Head of caudate nucleus (tissue), 42 donors: ENCODE data around the gene DSCAM.
"Not testable (repeated sequence)": the region's sequence is repeated elsewhere in the genome, so short reads cannot be mapped to it uniquely, and the experiment has no call there.

Source experiments
- DNase-seq, 42 donors: peaks; one replicate each; pipeline versions ENCODE4 v3.0.0 to v3.0.0-alpha.2; 2020 to 2021; ENCODE audit warnings: mixed read lengths in 7 of 42
- intact Hi-C: fragments of 100-400 bp; cut with DNase I; formaldehyde crosslinking; loops from one replicate; pipeline ENCODE4 v1.15.0; 2022

Gene DSCAM

DNA sequence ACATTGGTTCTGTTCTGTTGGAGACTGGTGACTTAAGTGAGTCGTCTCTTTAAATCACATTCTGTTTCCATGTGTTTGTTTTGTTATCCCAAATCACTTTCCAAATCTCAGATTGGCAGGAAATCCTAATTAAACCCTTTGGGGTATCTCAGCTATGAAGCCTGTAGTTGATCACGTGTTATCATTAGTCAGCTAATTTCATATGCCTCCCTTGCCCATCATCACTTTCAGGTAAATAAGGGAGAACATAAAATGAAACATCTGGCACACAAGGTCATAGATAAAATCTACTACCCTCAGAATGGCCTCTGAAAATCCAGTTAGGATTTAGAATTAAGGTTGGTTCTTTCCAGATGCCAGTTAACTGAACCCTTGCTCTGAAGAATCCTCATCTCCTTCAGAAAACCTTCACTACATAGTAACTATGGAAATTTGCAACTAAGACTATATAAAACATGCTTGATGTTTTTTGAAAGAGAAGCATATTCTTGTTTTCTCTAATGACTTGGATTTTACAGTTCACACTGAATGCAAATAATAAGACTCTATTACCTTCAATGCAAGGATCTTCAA lies 401.5 kb downstream of the DSCAM start:
- intact Hi-C loops: no loop called here
- no peak for DNase-seq

DNA sequence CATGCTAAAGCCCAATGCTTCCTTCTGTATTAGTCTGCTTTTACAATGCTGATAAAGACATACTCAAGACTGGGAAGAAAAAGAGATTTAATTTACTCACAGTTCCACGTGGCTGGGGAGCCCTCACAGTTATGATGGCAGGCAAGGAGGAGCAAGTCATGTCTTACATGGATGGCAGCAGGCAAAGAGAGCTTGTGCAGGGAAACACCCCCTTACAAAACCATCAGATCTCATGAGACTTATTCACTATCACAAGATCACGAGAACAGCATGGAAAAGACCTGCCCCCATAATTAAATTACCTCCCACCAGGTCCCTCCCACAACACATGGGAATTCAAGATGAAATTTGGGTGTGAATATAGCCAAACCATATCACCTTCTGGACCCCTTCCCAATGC lies 407.4 kb downstream of the DSCAM start:
- DNase-seq, intact Hi-C loops: not testable (repeated sequence)

DNA sequence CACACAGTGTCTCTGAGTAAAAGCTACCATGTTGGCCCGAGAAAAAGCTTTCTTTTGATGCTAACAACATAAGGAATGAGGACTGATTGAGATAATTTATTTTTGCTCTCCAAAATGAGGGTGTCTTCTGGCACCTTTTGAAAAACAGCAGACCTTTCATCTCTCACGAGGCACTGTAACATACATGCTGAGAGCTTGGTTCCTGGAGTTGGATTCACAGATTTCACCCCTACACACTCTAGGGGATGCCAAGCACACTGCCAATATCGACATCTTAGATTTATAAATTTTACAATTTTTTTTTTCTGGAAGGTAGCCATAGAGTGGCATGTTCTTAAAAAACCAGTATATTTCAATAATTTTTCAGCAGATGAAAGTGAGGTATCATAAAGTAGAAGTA lies 408.3 kb downstream of the DSCAM start:
- DNase-seq: no peak
- intact Hi-C loops: no loop called here

DNA sequence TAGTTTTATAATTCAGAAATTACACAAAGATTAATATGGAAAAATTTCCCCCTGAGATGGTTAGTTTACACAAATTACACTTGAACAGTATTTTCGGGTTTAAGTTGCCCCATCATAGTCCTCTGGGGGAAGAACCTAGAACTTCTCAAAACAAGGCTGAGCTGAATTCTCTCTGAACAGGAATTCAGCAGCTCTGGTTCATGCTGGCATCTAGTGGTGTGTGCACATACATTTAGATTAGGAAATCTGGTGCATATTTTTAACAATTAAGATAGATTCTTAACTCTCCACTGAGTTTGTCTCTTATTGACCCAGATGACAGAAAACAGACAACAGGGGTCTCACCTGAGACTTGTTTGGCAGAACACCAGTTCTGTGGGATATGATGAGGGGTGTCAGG lies 410.7 kb downstream of the DSCAM start:
- intact Hi-C loops: no loop called here
- no peak for DNase-seq

DNA sequence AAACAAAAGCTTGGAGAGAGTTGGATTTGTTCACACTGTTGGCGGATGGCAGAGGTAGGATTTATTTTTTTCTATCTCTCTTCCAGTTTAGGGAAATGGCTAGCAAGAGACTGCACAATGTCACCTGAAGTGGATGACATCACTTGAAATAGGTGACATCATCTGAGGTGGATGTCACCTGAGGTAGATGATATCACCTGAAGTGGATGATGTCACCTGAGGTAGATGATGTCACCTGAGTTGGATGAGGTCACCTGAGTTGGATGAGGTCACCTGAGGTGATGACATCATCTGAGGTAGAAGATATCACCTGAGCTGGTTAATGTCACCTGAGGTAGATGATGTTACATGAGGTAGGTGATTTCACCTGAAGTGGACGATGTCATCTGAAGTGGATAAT lies 413.4 kb downstream of the DSCAM start:
- DNase-seq: no peak
- intact Hi-C loops: no loop called here

DNA sequence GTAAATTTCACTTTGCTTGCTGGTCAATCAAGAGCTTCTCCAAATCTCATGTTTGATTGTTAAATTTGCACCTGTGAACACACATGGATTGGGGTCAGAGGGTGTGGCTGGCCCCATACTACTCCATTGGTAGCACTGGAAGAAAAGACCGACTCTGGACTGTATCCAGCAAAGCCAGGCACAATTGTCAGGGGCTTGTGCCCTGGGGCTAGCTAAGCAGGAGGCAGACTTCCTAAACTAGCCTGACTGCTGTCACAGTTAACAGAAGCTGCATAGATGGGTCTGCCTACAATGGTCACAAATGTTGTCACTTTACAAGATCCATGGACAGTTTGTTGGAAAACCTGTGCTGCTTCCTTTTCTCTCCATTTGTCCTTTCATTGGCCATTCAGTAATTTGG lies 421.0 kb downstream of the DSCAM start:
- DNase-seq: no peak
- intact Hi-C loops: no loop called here

DNA sequence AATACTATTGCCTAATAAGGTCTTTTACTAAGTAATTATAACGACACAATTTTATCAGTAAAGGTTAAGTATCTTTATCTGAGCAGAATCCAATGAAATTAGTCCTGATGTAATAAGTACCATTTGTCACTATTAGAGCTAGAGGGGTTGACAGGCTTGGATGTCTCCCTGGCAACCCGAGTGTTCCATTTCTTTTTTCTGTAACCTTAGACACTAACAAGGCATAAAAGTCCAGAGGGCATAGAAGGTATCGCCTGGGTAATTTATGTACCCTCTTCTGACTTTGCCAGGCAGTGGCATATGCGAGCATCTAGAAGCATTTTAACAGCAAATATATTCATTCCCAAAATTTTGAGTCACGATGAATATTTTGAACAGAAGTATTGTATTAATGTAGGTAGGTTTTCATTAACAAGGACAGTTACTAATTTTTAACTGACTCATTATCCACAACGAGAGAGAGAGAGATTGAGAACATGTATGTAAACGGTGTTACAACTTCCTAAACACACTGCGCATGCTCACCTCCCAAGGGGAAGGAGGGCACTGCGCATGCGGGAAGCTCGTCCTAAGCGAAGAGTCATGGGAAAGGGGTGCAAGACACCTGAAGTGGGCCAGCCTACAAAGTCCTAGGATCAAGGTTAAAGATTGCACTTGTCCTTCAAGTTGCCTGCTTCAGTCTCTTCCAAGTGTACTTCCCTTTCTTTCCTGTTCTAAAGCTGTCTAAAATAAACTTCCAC lies 423.9 kb downstream of the DSCAM start:
- intact Hi-C loops: no loop called here
- peak in 41 of 42 donors; percentile 25 to 83 (median 65) for DNase-seq

DNA sequence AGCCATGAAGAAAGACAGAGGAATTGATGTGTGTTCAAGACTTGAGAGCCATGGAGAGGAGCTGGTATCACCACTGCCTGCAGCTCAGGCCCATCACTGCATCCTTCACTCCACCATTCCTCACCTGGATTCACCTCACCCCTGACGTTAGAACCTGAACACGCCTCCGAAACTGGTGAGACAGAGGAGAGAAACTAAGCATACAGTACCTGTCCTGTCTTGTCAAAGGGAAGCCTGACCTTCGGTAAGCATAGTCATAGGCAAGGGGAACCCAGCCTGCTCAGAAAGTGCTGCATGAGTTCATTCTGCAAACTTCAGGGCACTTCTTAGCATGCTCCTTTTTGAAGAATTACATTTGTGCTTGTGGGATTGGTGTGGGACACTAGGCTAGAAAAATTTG lies 425.8 kb downstream of the DSCAM start:
- DNase-seq: no peak
- intact Hi-C loops: no loop called here

DNA sequence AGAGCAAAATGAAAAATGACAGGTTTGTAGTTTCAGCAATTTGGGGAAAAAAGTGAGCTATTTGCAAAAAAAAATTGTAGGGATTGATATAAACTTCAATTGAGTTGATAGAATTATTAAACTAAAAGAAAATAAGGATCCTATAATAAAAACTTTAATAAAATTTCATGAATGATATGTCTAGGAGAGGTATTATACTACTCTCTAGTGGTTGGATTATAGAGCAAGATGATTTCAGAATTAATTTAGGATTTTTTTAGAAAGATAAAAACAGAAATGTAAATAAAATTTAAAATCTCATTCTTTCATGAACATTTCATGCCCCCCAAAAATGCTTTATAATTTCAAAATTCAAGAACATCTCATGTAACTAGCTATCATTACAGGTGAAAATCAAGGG lies 430.4 kb downstream of the DSCAM start:
- intact Hi-C loops: no loop called here
- no peak for DNase-seq

DNA sequence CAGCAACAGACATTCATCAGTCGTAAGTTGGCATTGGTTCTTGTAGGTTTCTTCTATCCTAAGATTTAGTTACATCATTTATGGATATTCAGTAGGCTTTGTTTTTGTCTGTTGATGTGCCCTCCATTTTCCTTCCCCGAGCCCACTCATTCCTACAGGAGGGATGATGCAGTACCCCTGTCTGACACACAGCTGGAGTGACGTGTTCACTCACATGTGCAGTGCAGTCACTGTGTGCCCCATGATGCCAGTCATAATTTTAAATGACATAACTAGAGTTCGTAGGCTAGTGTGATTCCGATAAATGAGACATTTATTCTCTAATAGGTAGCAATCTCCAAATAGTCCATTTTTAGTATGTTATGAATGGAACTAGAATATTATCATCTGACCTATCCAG lies 438.4 kb downstream of the DSCAM start:
- intact Hi-C loops: no loop called here
- DNase-seq: no peak

DNA sequence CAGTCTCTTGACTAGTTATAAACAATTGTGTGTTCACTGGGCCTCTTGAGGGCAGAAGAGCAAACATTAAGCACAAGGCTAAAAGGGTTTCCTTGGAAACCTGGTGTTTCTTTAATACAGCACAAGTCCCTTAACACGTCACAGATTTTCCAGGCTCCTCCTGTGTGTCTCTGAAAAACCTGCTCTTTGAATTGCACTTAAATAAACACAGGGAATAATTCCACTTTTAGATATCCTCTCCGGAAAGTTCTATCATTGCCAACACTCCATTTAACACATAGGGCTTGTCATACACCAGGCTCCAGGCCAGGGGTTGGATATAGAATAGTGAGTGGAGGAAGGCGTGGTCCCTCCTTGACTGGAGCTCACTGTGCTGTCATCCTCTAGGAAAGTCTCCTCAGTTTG lies 442.6 kb downstream of the DSCAM start:
- intact Hi-C loops: no loop called here
- DNase-seq: no peak

DNA sequence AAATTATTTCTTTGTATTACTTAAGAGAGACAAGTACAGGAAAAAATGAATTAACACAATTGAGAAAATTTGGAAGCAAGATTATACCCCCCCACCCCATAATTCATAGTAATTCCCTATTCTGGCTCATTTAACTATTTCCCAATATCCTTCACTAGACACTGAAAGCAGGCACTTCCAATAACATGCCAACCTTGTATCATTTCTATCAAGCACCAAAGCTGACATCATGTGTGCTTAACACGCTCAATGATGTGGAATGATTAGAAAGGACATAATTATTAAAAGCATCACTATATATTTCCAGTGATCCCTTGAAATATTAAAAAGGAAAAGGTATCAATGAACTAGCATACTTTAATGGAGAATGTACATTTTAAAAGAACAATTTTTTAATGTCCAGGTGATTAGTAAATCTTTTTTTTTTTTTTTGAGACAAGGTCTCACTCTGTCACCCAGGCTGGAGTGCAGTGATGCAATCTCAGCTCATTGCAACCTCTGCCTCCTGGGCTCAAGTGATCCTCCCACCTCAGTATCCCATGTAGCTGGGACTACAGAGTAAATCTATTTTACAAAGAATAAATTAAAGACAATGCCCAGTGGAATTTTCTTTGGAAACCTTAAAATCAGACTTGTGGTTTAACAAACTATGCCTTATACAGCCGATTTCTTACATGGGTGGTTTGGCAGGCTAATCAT lies 443.9 kb downstream of the DSCAM start:
- intact Hi-C loops: no loop called here

DNA sequence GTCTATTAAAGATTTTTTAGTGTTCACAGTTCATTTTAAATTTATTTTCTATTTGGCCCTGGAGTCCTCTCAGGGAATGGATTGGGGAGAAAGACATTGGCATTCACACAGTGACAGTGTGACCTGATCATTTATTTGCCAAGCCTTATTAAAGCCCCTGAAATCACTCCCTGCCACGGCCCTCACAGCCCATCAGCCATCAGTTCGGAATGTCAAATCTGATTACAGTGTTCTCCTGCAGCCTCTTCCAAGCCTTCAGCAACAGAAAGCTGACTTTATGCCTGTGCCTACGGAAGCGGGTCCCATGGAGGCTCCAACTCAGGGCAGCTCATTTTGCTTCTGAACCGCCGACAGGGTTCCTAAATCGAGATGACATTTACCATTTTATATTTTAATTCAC lies 451.2 kb downstream of the DSCAM start:
- intact Hi-C loops: no loop called here
- no peak for DNase-seq

More for the DNA sequence above, 443.9 kb downstream of the DSCAM start:
- no peak for DNase-seq

DNA sequence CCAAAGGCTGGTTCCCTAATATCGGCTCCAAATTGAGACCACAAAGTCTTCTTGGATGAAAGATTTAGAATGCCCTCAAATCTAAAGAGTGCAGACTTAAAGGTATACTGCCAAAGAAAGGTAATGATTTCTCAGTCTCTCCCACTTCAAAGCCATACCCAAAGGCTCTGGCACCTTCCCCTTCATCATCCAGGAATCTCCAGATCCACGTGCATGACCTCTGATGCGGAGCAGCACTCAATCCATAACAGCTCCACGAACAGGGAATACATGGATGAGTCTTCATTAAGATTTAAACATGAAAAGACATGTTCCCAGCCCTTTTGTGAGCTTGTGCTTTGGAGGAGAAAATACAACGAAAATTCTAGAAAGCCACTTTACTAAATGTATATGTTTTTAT lies 453.9 kb downstream of the DSCAM start:
- no peak for DNase-seq
- intact Hi-C loops: no loop called here

DNA sequence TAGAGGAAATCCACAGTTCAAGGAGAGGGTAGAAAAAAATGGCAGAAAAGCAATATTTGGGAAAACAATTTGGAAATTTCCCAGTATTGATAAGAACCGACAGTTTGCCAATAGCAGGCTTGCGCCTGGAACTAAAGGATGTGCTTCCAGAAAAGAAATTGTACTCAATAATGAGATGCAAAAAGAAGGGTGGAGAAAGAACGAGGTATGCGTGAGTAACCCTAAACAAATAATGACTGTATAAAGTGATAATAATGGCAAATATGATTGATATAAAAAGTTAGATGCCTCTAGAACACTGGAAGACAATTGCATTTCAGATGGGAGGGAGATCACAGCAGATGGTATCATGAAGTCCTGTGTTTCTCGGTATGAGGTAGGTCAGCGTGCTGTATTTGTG lies 458.9 kb downstream of the DSCAM start:
- intact Hi-C loops: no loop called here
- no peak for DNase-seq

DNA sequence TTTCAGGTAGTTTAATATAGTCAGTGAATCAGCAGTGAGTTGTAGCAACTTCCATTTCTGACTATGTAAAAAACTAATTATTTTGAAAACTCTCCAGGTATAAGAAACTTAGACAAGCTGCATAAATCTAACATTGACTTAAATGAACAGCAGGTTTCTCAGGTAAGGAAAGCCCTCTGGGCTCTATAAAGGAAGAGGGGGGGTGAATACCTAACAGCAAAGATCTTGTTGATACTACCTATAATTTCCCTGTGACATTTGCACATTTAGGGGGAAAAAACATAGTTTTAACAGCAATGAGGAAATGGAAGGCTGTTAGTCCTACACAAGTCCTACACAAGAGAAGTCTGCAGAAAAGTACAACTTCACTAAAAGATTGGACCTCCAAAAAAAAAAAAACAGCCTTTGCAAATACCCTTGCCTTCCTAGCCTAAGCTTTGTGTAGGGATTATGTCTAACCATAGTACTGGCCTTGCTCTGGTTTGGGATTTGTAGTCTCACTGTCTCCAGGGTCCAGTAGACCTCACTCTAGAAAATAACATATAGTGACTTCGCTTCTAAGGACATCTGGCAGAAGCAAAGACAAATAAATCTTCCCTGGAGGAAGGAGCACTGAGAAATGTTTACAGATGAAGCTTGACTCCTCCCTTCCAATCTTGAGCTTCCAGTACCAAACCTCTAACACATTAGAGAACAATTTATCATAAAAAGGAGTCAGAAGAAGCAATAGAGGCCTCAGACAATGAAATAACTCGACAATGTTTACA lies 459.8 kb downstream of the DSCAM start:
- intact Hi-C loops: no loop called here
- DNase-seq: no peak

DNA sequence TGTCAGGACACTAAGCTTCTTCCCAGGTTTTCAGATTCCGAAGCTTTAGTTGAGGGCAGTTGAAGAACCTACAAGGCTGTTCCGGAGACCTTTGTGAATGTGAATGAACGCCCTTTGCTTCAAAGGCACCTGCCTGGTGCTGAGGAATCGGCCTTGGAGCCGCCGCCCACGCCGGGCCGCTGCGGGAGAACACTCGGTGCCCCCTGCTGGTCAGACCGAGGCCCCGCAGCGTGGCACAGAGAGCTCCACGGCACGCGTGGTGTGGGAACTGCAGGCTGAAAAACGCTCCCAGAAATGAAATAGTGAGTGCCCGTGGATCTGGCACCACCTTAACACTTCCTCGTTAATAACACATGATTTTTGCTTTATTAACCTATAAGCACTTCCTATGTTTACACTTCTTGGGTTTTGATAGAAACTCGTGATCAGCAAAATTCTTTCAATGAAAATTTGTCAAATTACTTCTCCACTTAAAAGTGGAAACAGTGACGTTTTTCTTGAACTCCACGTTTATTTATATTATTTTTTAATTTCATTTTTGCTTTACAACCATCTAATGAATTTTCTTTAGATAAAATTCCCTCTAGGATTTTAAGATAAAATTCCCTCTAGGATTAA lies 460.6 kb downstream of the DSCAM start:
- intact Hi-C loops: no loop called here
- peak in 41 of 42 donors; percentile 30 to 84 (median 68) for DNase-seq

DNA sequence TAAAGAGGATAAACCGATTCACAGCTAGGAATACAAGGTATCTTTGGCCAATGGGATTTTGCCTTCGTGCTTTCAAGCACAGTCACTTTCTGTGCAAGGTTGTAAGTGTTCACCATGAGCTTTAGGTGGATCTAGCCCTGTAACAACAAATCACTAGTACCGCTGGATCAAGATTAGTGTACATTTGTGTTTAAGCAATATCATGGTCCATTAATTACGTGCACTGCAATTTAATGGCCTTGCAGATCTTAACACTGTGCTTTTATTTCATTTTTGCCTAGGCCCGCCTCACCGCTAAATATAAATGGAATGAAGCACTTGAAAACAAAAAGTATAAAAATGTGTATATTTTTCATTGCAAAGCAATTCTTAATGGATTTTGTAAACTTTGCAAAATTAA lies 461.1 kb downstream of the DSCAM start:
- DNase-seq: no peak
- intact Hi-C loops: no loop called here

DNA sequence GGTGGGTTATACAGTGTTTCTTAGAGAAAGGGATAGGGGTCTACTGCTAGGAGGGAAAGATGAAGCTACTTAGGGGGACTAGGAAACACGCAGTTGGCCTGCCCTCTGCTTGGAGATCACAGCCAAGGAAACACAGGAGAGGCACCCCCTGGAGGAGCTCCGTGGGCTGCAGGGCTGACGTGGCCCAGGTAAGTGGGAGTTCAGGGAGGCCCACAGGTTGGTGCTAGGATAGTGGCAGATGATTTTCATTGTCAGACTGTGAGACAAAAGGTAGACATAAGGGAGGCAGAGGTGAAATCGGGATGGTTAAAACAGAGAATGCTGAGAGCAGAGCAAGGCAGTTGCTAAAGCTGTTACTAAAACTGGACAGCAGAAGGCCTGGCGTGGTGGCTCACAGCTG lies 463.0 kb downstream of the DSCAM start:
- intact Hi-C loops: no loop called here
- peak in 41 of 42 donors; percentile 21 to 84 (median 58) for DNase-seq

DNA sequence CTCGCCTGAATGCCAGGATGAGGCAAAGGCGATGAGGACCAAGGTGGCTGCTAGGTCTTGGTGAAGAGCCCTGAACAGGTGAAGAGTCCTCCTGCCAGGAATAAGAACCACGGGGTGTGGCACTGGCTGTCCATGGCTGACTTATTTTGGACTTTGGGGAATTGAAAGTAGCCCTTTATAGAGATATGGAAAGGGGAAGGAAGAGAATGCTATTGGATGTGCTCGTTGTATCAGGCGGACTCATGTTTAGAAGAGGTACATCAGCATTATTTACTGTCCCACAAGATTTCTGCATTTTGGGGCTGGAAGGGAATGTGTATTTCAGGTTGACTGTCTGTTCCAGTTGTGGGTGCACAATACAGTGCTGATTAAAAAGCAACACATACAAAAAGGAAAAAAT lies 465.8 kb downstream of the DSCAM start:
- intact Hi-C loops: no loop called here
- no peak for DNase-seq
